GM12878 (cell line): ENCODE data around the gene ZNF22. TPM values are rescaled to one million over a fixed set of nuclear protein-coding genes. Genes with fewer than 3 reads are reported as not detected.

Experiments used
- ATAC-seq: fragments of 200-7000 bp; cut with Tn5 transposase; 3 replicates; pipeline ENCODE4 v1.9.1; 2020; ENCODE audit warnings: mild to moderate bottlenecking, moderate library complexity
- BruUV-seq: library from RNA; stranded (reverse); fragments of 400-500 nt; replicated peaks from 2 replicates; lab custom pipeline; 2021; lab: Mats Ljungman, UMichigan
- CTCF ChIA-PET: fragments of 300-600 bp; sonication (Branson Sonifier 250); formaldehyde crosslinking; extraction: SDS; loops from one replicate; lab custom pipeline; 2021; ENCODE audit warnings: inconsistent platforms; lab: Yijun Ruan, JAX
- POLR2A ChIA-PET: fragments of 350-600 bp; formaldehyde crosslinking; extraction: SDS; loops from one replicate; lab custom pipeline; 2021; ENCODE audit warnings: inconsistent platforms; lab: Charles Lee
- RAD21 ChIA-PET: fragments of 300-600 bp; sonication (Branson Sonifier 250); formaldehyde crosslinking; loops from one replicate; lab custom pipeline; 2023; ENCODE audit warnings: antibody characterized with exemption; ENCODE audit not compliant: unreplicated experiment; lab: Charles Lee
- SMC1A ChIA-PET: fragments of 300-600 bp; sonication (Branson Sonifier 250); formaldehyde crosslinking; loops from one replicate; lab custom pipeline; 2023; ENCODE audit not compliant: unreplicated experiment, uncharacterized antibody; lab: Charles Lee
- DNase-seq: peaks from one replicate; pipeline ENCODE4 v3.0.0-alpha.2; 2011; ENCODE audit warnings: low read depth, low spot score
- FAIRE-seq: peaks from 3 replicates; lab custom pipeline; 2011; peaks lifted over from hg19 to GRCh38; lab: Jason Lieb, UNC
- H2AFZ ChIP-seq: 2 replicates; pipeline ENCODE4 v1.6.0; 2011; ENCODE audit warnings: low read depth, low read length, control low read depth; ENCODE audit not compliant: control insufficient read depth
- H3K27ac ChIP-seq: 2 replicates; pipeline ENCODE4 v1.5.1; 2011; ENCODE audit warnings: control low read depth; ENCODE audit not compliant: control insufficient read depth, insufficient read depth
- H3K27me3 ChIP-seq, 2 experiments: replicated peaks in 1 of 2; 2 replicates each; pipeline versions ENCODE4 v1.6.0 to v1.6.1; 2011; ENCODE audit warnings: low read length in 1 of 2; ENCODE audit not compliant: control insufficient read depth in 2 of 2, insufficient read depth in 2 of 2
- H3K36me3 ChIP-seq, 2 experiments: 2 replicates each; pipeline ENCODE4 v1.5.1; 2011; ENCODE audit warnings: low read length in 1 of 2; ENCODE audit not compliant: control insufficient read depth in 2 of 2, insufficient read depth in 2 of 2
- H3K4me1 ChIP-seq: 2 replicates; pipeline ENCODE4 v1.6.1; 2011; ENCODE audit warnings: mild to moderate bottlenecking, low read length, moderate library complexity, mixed read lengths; ENCODE audit not compliant: control insufficient read depth, insufficient read depth
- H3K4me2 ChIP-seq: 2 replicates; pipeline ENCODE4 v1.6.0; 2011; ENCODE audit warnings: control low read depth; ENCODE audit not compliant: control insufficient read depth, insufficient read depth
- H3K4me3 ChIP-seq: fragments of 200-600 bp; sonication (generic); 2 replicates; pipeline ENCODE4 v1.5.1; 2016
- H3K79me2 ChIP-seq: 2 replicates; pipeline ENCODE4 v1.6.0; 2011; ENCODE audit warnings: low read length; ENCODE audit not compliant: control insufficient read depth, insufficient read depth
- H3K9ac ChIP-seq: 2 replicates; pipeline ENCODE4 v1.8.0; 2011; ENCODE audit warnings: low read length, control low read depth, mixed read lengths; ENCODE audit not compliant: control insufficient read depth, insufficient read depth
- H3K9me3 ChIP-seq: replicated peaks from 3 replicates; pipeline ENCODE4 v1.5.1; 2011; ENCODE audit warnings: mild to moderate bottlenecking, low read length; ENCODE audit not compliant: control insufficient read depth, insufficient read depth
- H4K20me1 ChIP-seq: 2 replicates; pipeline ENCODE4 v1.6.0; 2011; ENCODE audit not compliant: control insufficient read depth, insufficient read depth
- BCL11A ChIP-seq: IDR thresholded peaks from 2 replicates; pipeline ENCODE4 v1.6.1; 2011; ENCODE audit warnings: low read depth, low read length
- CHD1 ChIP-seq: IDR thresholded peaks from 2 replicates; pipeline ENCODE4 v1.6.1; 2012; ENCODE audit warnings: low read depth, low read length, improper control_type of control experiment
- CHD2 ChIP-seq: IDR thresholded peaks from 2 replicates; pipeline ENCODE4 v1.6.1; 2011; ENCODE audit warnings: low read depth, low read length, improper control_type of control experiment, borderline replicate concordance
- DPF2 ChIP-seq: fragments of 450-650 bp; IDR thresholded peaks from 2 replicates; pipeline ENCODE4 v1.6.1; 2017; ENCODE audit warnings: mild to moderate bottlenecking
- GATAD2B ChIP-seq: fragments of 450-650 bp; conservative IDR thresholded peaks from 2 replicates; pipeline ENCODE4 v1.6.1; 2017; ENCODE audit warnings: low read depth, mild to moderate bottlenecking, moderate library complexity
- HDAC6 ChIP-seq: fragments of 200-600 bp; sonication (generic); IDR thresholded peaks from one replicate; pipeline ENCODE4 v1.8.0; 2017; ENCODE audit warnings: antibody characterized with exemption; ENCODE audit not compliant: unreplicated experiment
- HDGF ChIP-seq: fragments of 450-650 bp; IDR thresholded peaks from 2 replicates; pipeline ENCODE4 v1.6.1; 2016; ENCODE audit warnings: antibody characterized with exemption
- IKZF1 ChIP-seq: fragments of 450-650 bp; conservative IDR thresholded peaks from 2 replicates; pipeline ENCODE4 v1.6.1; 2017; ENCODE audit warnings: antibody characterized with exemption, mild to moderate bottlenecking
- IRF4 ChIP-seq: IDR thresholded peaks from 2 replicates; pipeline ENCODE4 v1.6.1; 2011; ENCODE audit warnings: low read depth, low read length
- PAX5 ChIP-seq: IDR thresholded peaks from 2 replicates; pipeline ENCODE4 v1.6.1; 2011; ENCODE audit warnings: low read depth, low read length, borderline replicate concordance
- POU2F2 ChIP-seq: IDR thresholded peaks from 3 replicates; pipeline ENCODE4 v1.6.1; 2011; ENCODE audit warnings: low read depth, mild to moderate bottlenecking, low read length, borderline replicate concordance
- RCOR1 ChIP-seq: conservative IDR thresholded peaks from 2 replicates; pipeline ENCODE4 v1.6.1; 2012; ENCODE audit warnings: low read depth, low read length, improper control_type of control experiment
- RELA ChIP-seq: fragments of 450-650 bp; IDR thresholded peaks from 2 replicates; pipeline ENCODE4 v1.8.0; 2014; ENCODE audit warnings: borderline replicate concordance; ENCODE audit not compliant: partially characterized antibody
- WGBS: methylation state at CpG from one replicate; pipeline ENCODE4 v1.1.6; 2016; ENCODE audit warnings: low lambda C conversion rate; ENCODE audit not compliant: insufficient replicate concordance, insufficient coverage; ENCODE audit errors: missing lambda C conversion rate; 5-methylcytosine and 5-hydroxymethylcytosine counted together
- in situ Hi-C: fragments of 300-500 bp; cut with MboI; formaldehyde crosslinking; loops from 9 replicates; pipeline ENCODE4 v1.14.3; 2018; ENCODE audit warnings: mixed read lengths
- intact Hi-C: fragments of 100-400 bp; cut with micrococcal nuclease; formaldehyde crosslinking; loops from one replicate; pipeline ENCODE4 v1.14.2; 2022; ENCODE audit not compliant: unreplicated experiment
- polyA plus RNA-seq, 11 experiments: library from polyadenylated mRNA; depleted of rRNA in 4 of 11; unstranded in 6 of 11; stranded (reverse) in 5 of 11; fragments of >200 nt; fragmentation: Nextera tagmentation in 4 of 11; fragmentation: Illumina TruSeq in 1 of 11; extraction: Ambion mirVana in 4 of 11; extraction: Trizol in 1 of 11; gene quantifications; 1 replicate in 1 of 11; 2 replicates in 10 of 11; pipeline versions ENCODE4 v1.2.1 to v1.2.3, GENCODE V29; 2011 to 2016; ENCODE audit warnings: inconsistent platforms in 2 of 11, missing spikeins in 2 of 11, low read depth in 1 of 11
- total RNA-seq, 4 experiments: library from RNA; depleted of rRNA in 3 of 4; stranded (reverse); fragments of >200 nt in 3 of 4; fragmentation: Illumina TruSeq in 1 of 4; extraction: Trizol in 1 of 4; gene quantifications; 2 replicates each; pipeline versions ENCODE4 v1.2.1 to v1.2.3, GENCODE V29; 2013 to 2021
- TF ChIP-seq, protein P1 (sequence below): fragments of 450-650 bp; formaldehyde crosslinking; IDR thresholded peaks from 2 replicates; pipeline ENCODE4 v1.4.0; 2020; ENCODE audit warnings: mild to moderate bottlenecking, moderate library complexity
- TF ChIP-seq, protein P2 (sequence below): fragments of 150-350 bp; IDR thresholded peaks from 2 replicates; pipeline ENCODE4 v1.6.1; 2014; ENCODE audit warnings: mild to moderate bottlenecking, low read depth, low read length
- TF ChIP-seq, protein P3 (sequence below): fragments of 450-650 bp; IDR thresholded peaks from 2 replicates; pipeline ENCODE4 v1.6.1; 2017; ENCODE audit warnings: low read depth, mild to moderate bottlenecking, moderate library complexity

Gene ZNF22
- total and polyA plus RNA-seq, 10 of the 15 experiments (the other 5 are each of a cell fraction or from before 2014, with no cell fraction given) = 31.1 to 74.4 (median 43.8) TPM

DNA sequence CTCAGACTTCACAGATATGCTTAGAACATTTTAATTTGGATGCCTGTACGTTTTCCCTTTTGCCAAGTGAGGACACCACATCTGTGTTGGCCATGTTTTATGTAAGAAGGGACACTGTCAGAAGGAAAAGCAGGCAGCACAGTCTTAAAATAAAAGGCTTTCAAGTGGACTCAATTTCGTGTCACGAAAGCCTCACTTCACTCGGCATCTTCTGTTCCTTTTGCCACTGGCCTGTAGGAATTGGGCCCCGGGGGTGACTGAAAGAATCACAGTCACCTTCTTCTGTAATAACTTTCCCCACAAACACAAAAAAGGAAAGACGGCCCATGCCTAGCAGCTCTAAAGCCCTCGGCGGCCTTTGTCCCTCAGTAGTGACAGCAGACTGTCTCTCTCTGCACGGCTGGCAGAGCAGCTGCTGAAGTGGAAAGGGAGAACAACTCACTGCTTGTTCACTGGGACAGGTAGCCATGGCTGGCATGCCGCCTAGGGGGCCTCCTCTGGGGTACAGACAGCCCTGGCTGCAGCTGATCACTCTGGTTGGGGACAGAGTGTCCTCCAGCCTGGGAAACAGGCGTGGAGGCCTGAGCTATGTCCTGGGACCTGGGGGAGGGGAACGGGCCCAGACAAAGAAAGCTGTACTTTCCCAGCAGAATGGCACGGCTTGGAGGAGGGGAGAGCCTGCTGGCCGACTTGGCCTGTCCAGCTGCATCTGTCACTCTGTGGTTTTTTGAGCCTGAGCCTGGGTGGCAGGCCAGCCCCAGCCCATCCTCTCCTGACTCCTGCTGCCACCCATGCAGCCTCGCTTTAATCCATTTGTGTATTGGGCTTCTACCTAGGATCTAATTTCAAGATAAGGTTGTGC is 36.7 kb upstream of the ZNF22 start:
- Histone ChIP-seq H3K36me3 (no peaks in the 10 kb centered on the region), H4K20me1 (no peaks in the 10 kb centered on the region), H3K4me2 (peak overlapping the region; percentile 82), H3K27ac (peak overlapping the region; percentile 85), H3K9ac (peak overlapping the region; percentile 62), H3K27me3 (no peaks in the 10 kb centered on the region), H3K9me3 (no peaks in the 10 kb centered on the region), H3K4me3 (peak overlapping the region; percentile 53), H3K79me2 (peaks cover 33% of the 10 kb centered on the region), H3K4me1 (peaks cover 84% of the 10 kb centered on the region), H2AFZ (peak overlapping the region; percentile 51)
- SMC1A ChIA-PET = interaction anchor here (0.8 to 9.3 kb wide), 8 partner anchors 9 to 30 kb away, joined by 3 to 147 read pairs (median 24); partner anchors contain the start of gene DEPP1
- in situ Hi-C loops (loop anchor here (10.0 to 25.0 kb wide), 2 partner anchors 1559 to 1802 kb away; partner anchors contain the start of gene HNRNPF), intact Hi-C loops (loop anchor here (10.0 kb wide), 2 partner anchors 411 to 1819 kb away; partner anchors contain the start of gene ALOX5)
- FAIRE-seq (no peak), DNase-seq (no peak), ATAC-seq (peak; percentile 34)
- RAD21 ChIA-PET = interaction anchor here (0.8 to 9.2 kb wide), 8 partner anchors 10 to 456 kb away, joined by 3 to 124 read pairs (median 22); partner anchors contain the start of gene DEPP1
- WGBS = 4% methylated on average over 15 of the region's 15 CpGs
- no TSS peak for BruUV-seq
- CTCF ChIA-PET = interaction anchor here (1.9 to 9.1 kb wide), 7 partner anchors 9 to 30 kb away, joined by 6 to 116 read pairs (median 14); partner anchors contain the start of gene DEPP1
- POLR2A ChIA-PET = interaction anchor here (0.8 to 14.0 kb wide), 8 partner anchors 9 to 978 kb away, joined by 3 to 174 read pairs (median 4); partner anchors contain the start of gene DEPP1
- TF ChIP-seq IKZF1 (peak; percentile 48), IRF4 (no peak), CHD2 (peak; percentile 83), PAX5 (peak; percentile 11; the same call in 1 of the 2 replicates), DPF2 (peak; percentile 28; the same call in 1 of the 2 replicates), RELA (peak; percentile 33), HDGF (peak; percentile 69; the same call in 1 of the 2 replicates), GATAD2B (0 out of 2 replicates have a peak, but pooled peaks have one; percentile 36), HDAC6 (no peak), POU2F2 (no peak), RCOR1 (no peak), CHD1 (no peak), BCL11A (no peak)
- TF ChIP-seq, protein P1, sequence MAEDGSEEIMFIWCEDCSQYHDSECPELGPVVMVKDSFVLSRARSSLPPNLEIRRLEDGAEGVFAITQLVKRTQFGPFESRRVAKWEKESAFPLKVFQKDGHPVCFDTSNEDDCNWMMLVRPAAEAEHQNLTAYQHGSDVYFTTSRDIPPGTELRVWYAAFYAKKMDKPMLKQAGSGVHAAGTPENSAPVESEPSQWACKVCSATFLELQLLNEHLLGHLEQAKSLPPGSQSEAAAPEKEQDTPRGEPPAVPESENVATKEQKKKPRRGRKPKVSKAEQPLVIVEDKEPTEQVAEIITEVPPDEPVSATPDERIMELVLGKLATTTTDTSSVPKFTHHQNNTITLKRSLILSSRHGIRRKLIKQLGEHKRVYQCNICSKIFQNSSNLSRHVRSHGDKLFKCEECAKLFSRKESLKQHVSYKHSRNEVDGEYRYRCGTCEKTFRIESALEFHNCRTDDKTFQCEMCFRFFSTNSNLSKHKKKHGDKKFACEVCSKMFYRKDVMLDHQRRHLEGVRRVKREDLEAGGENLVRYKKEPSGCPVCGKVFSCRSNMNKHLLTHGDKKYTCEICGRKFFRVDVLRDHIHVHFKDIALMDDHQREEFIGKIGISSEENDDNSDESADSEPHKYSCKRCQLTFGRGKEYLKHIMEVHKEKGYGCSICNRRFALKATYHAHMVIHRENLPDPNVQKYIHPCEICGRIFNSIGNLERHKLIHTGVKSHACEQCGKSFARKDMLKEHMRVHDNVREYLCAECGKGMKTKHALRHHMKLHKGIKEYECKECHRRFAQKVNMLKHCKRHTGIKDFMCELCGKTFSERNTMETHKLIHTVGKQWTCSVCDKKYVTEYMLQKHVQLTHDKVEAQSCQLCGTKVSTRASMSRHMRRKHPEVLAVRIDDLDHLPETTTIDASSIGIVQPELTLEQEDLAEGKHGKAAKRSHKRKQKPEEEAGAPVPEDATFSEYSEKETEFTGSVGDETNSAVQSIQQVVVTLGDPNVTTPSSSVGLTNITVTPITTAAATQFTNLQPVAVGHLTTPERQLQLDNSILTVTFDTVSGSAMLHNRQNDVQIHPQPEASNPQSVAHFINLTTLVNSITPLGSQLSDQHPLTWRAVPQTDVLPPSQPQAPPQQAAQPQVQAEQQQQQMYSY (CRISPR knock-in tag) = no peak
- TF ChIP-seq, protein P2, sequence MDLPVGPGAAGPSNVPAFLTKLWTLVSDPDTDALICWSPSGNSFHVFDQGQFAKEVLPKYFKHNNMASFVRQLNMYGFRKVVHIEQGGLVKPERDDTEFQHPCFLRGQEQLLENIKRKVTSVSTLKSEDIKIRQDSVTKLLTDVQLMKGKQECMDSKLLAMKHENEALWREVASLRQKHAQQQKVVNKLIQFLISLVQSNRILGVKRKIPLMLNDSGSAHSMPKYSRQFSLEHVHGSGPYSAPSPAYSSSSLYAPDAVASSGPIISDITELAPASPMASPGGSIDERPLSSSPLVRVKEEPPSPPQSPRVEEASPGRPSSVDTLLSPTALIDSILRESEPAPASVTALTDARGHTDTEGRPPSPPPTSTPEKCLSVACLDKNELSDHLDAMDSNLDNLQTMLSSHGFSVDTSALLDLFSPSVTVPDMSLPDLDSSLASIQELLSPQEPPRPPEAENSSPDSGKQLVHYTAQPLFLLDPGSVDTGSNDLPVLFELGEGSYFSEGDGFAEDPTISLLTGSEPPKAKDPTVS = no peak
- TF ChIP-seq, protein P3, sequence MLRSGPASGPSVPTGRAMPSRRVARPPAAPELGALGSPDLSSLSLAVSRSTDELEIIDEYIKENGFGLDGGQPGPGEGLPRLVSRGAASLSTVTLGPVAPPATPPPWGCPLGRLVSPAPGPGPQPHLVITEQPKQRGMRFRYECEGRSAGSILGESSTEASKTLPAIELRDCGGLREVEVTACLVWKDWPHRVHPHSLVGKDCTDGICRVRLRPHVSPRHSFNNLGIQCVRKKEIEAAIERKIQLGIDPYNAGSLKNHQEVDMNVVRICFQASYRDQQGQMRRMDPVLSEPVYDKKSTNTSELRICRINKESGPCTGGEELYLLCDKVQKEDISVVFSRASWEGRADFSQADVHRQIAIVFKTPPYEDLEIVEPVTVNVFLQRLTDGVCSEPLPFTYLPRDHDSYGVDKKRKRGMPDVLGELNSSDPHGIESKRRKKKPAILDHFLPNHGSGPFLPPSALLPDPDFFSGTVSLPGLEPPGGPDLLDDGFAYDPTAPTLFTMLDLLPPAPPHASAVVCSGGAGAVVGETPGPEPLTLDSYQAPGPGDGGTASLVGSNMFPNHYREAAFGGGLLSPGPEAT = no peak; the same call in 1 of the 2 replicates
